Mesothelial cell of epicardium (in vitro differentiated cells): ENCODE data around the gene GDF15. TPM values are rescaled to one million over a fixed set of nuclear protein-coding genes. Genes with fewer than 3 reads are reported as not detected.
"Not testable (repeated sequence)": the region's sequence is repeated elsewhere in the genome, so short reads cannot be mapped to it uniquely, and the experiment has no call there.

ENCODE experiments used
- DNase-seq, 2 experiments: peaks; one replicate each; pipeline ENCODE4 v3.0.0; 2021; ENCODE audit warnings: low spot score in 2 of 2; ENCODE audit not compliant: unreplicated experiment in 2 of 2
- H3K27ac Mint-ChIP-seq: 2 replicates; pipeline ENCODE4 v1.8.0; 2021; ENCODE audit warnings: mixed read lengths
- H3K27me3 Mint-ChIP-seq: 2 replicates; pipeline ENCODE4 v1.8.0; 2021; ENCODE audit warnings: low read depth, mixed read lengths
- H3K36me3 Mint-ChIP-seq: 2 replicates; pipeline ENCODE4 v1.8.0; 2021; ENCODE audit warnings: mixed read lengths
- H3K4me1 Mint-ChIP-seq: 2 replicates; pipeline ENCODE4 v1.8.0; 2021; ENCODE audit warnings: mixed read lengths
- H3K4me3 Mint-ChIP-seq: 2 replicates; pipeline ENCODE4 v1.8.0; 2021; ENCODE audit warnings: mild to moderate bottlenecking, moderate library complexity, mixed read lengths
- H3K9me3 Mint-ChIP-seq: 2 replicates; pipeline ENCODE4 v1.8.0; 2021; ENCODE audit warnings: mixed read lengths
- total RNA-seq: library from RNA; stranded (reverse); gene quantifications from 3 replicates; pipeline ENCODE4 v1.2.1, GENCODE V29; 2021
- TF ChIP-seq, protein P1 (sequence below): fragments of 200-600 bp; sonication (generic); IDR thresholded peaks from one replicate; pipeline ENCODE4 v1.5.0; 2021; ENCODE audit warnings: antibody characterized with exemption; ENCODE audit not compliant: unreplicated experiment

GDF15 gene
- total RNA-seq, 1 donor from 2014 or later, result 4.7 TPM

DNA sequence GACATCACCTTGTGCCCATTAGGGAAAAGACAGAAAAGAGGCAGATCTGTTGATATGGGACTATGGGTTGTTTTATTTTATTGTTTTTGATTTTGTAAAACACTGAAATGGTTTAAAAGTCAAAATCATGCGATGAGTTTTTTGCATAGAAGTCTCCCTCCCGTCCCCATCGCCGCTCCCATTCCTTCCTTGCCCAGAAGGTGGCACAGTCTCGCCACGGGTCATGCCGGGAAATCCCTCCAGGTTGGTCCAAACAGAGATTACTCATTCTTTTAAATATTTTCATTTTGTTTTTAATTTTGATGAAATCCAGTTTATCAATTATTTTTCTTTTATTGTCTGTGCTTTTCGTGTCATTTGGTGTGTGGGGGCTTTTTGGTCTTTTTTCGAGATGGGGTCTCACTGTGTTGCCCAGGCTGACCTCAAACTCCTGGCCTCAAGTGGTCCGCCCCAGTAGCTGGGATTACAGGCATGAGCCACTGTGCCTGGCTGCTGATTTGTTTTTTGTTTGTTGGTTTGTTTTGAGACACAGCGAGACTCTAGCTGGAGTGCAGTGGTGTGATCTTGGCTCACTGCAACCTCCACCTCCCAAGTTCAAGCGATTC lies 36.3 kb upstream of the GDF15 start:
- Mint-ChIP-seq H3K36me3 (peaks cover 14% of the 10 kb centered on the region), H3K27me3 (no peaks in the 10 kb centered on the region), H3K4me3 (no peak overlapping the region), H3K27ac (no peak overlapping the region), H3K9me3 (no peaks in the 10 kb centered on the region), H3K4me1 (peaks cover under 1% of the 10 kb centered on the region)
- DNase-seq, result peak in 1 of 2 experiments; percentile 71
- TF ChIP-seq, protein P1, sequence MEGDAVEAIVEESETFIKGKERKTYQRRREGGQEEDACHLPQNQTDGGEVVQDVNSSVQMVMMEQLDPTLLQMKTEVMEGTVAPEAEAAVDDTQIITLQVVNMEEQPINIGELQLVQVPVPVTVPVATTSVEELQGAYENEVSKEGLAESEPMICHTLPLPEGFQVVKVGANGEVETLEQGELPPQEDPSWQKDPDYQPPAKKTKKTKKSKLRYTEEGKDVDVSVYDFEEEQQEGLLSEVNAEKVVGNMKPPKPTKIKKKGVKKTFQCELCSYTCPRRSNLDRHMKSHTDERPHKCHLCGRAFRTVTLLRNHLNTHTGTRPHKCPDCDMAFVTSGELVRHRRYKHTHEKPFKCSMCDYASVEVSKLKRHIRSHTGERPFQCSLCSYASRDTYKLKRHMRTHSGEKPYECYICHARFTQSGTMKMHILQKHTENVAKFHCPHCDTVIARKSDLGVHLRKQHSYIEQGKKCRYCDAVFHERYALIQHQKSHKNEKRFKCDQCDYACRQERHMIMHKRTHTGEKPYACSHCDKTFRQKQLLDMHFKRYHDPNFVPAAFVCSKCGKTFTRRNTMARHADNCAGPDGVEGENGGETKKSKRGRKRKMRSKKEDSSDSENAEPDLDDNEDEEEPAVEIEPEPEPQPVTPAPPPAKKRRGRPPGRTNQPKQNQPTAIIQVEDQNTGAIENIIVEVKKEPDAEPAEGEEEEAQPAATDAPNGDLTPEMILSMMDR, result peak; percentile 55

DNA sequence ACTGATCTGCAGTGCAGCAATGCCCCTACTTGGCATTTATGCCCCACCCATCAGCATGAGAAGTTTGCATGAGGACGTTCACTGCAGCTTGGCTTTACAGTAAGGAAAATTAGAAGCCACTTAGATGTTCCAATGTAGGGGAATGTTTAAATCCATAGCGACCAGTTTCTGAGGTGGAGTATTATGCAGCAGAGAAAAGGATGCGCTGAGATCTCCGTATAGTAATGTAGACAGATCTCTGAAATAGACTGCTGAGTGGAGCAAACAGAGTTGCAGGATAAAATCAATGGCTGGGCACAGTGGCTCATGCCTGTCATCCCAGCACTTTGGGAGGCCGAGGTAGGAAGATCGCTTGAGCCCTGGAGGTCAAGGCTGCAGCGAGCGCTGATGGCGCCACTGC lies 35.5 kb upstream of the GDF15 start:
- TF ChIP-seq, protein P1, result no peak
- Mint-ChIP-seq H3K27me3 (no peaks in the 10 kb centered on the region), H3K36me3 (peaks cover 15% of the 10 kb centered on the region), H3K4me1 (no peaks in the 10 kb centered on the region), H3K9me3 (no peaks in the 10 kb centered on the region), H3K27ac (no peak overlapping the region), H3K4me3 (no peak overlapping the region)
- no peak for DNase-seq

DNA sequence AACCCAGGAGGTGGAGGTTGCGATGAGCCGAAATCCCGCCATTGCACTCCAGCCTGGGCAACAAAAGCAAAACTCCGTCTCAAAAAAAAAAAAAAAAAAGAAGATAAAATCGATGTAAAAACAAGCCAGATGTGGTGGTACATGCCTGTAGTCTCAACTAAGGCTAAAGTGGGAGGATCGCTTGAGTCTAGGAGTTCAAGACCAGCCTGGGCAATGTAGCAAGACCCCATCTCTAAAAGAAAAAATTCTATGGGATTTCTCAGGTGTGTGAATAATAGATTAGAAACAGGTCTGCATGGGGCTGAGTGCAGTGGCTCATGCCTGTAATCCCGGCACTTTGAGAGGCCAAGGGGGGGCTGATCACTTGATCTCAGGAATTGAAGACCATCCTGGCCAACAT lies 34.4 kb upstream of the GDF15 start:
- no peaks in the 10 kb centered on the region for H3K27me3 Mint-ChIP-seq
- no peak overlapping the region for H3K4me3 Mint-ChIP-seq
- DNase-seq, result no peak
- H3K36me3 Mint-ChIP-seq, result peaks cover 14% of the 10 kb centered on the region
- no peaks in the 10 kb centered on the region for H3K4me1 Mint-ChIP-seq
- no peak overlapping the region for H3K27ac Mint-ChIP-seq
- TF ChIP-seq, protein P1, result no peak
- H3K9me3 Mint-ChIP-seq, result no peaks in the 10 kb centered on the region

DNA sequence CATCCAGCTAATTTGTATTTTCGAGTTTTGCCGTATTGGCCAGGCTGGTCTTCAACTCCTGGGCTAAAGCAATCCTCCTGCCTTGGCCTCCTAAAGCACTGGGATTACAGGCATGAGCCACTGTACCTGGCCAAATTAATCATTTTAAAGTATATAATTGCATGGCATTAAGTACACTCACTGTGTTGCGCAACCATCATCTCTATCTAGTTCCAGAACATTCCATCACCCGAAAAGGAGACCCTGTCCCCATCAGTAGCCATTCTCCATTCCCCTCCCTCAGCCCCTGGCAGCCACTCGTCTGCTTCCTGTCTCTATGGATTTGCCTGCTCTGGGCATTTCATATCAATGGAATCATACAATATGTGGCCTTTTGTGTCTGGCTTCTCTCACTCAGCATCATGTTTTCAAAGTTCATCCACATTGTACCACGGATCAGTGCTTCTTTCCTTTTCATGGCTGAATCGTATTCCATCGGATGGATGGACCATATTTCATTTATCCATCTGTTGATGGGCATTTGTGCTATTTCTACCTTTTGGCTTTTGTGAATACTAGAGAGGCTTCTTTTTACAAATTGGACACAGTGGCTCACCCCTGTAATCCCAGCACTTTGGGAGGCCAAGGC lies 32.5 kb upstream of the GDF15 start:
- peaks cover 28% of the 10 kb centered on the region for H3K36me3 Mint-ChIP-seq
- H3K4me3 Mint-ChIP-seq, result no peak overlapping the region
- no peaks in the 10 kb centered on the region for H3K4me1 Mint-ChIP-seq

DNA sequence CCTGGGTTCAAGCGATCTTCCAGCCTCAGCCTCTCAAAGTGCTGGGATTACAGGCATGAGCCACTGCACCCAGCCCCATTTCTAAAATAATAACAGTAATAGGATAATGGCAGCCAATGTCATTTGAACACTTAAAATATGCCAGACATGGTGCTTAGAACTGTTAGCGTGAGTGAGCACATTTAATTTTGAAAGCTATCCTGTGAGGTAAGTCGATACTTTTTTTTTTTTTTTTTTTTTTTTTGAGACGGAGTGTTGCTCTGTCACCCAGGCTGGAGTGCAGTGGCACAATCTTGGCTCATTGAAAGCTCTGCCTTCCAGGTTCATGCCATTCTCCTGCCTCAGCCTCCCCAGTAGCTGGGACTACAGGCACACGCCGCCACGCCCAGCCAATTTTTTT lies 31.2 kb upstream of the GDF15 start:
- peaks cover 39% of the 10 kb centered on the region for H3K36me3 Mint-ChIP-seq
- not testable (repeated sequence) for H3K4me1 Mint-ChIP-seq, H3K27me3 Mint-ChIP-seq, H3K4me3 Mint-ChIP-seq, H3K27ac Mint-ChIP-seq, DNase-seq, H3K9me3 Mint-ChIP-seq

More for the DNA sequence above, 32.5 kb upstream of the GDF15 start:
- no peak for DNase-seq
- Mint-ChIP-seq H3K27me3 (no peaks in the 10 kb centered on the region), H3K9me3 (no peaks in the 10 kb centered on the region), H3K27ac (no peak overlapping the region)
- TF ChIP-seq, protein P1, result no peak

DNA sequence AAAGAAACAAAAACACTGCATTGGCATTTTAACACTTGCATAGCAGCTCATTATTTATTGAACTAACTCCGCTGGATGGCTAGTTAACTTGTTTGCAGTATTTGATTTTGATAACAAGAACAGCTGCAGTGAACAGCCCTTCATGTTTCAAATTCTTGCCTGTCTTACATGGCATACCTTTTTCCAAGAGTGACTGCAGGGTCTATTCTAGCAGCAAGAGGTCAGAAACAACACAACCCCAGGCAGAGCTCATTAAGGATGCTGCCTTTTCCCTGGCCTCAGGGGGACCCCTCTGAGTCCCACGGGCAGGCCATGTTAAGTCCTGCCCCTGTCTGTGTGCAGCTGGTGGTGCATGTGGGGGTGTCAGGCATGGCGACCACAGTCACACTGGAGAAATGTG lies 28.9 kb upstream of the GDF15 start:
- Mint-ChIP-seq H3K9me3 (peaks cover 3% of the 10 kb centered on the region), H3K36me3 (peaks cover 47% of the 10 kb centered on the region), H3K4me3 (no peak overlapping the region), H3K27me3 (no peaks in the 10 kb centered on the region), H3K27ac (no peak overlapping the region), H3K4me1 (peaks cover 5% of the 10 kb centered on the region)
- no peak for DNase-seq
- TF ChIP-seq, protein P1, result no peak
